Coronary artery (tissue), 2 donors: ENCODE results near the gene CYP4F22.

ENCODE experiments used
- DNase-seq: peaks from one replicate; pipeline ENCODE4 v3.0.0-alpha.2; 2017; ENCODE audit warnings: low spot score
- H3K27ac ChIP-seq, 2 donors: fragments of 200-600 bp; sonication (generic); one replicate each; pipeline ENCODE4 v1.5.1; 2016 to 2019
- H3K4me3 ChIP-seq: fragments of 200-600 bp; sonication (generic); 2 replicates; pipeline ENCODE4 v1.5.1; 2016; ENCODE audit warnings: mild to moderate bottlenecking, moderate library complexity
- CTCF ChIP-seq: fragments of 200-600 bp; sonication (generic); IDR thresholded peaks from one replicate; pipeline ENCODE4 v1.5.1; 2019; ENCODE audit warnings: antibody characterized with exemption

CYP4F22 gene

GRCh38 chr19:15577184-15577771, 69.0 kb downstream of the CYP4F22 start:
- DNase-seq: no peak
- no peak overlapping the region for H3K27ac ChIP-seq
- H3K4me3 ChIP-seq: no peak overlapping the region
- no peak for TF ChIP-seq CTCF

GRCh38 chr19:15583346-15583745, 75.0 kb downstream of the CYP4F22 start:
- Histone ChIP-seq H3K4me3 (no peak overlapping the region), H3K27ac (no peak overlapping the region)
- peak; percentile 50 for DNase-seq
- TF ChIP-seq CTCF: no peak

- peak; percentile 38 for DNase-seq
- peak overlapping the region; percentile 53 for H3K4me3 ChIP-seq
- TF ChIP-seq CTCF: no peak
Observed at GRCh38 chr19:15584095-15584494, 75.8 kb downstream of the CYP4F22 start.

GRCh38 chr19:15584541-15585115, 76.3 kb downstream of the CYP4F22 start:
- peak overlapping the region; percentile 53 for H3K4me3 ChIP-seq
- peak; percentile 90 for TF ChIP-seq CTCF
- no peak overlapping the region for H3K27ac ChIP-seq
- DNase-seq: peak; percentile 72

More at GRCh38 chr19:15584095-15584494, 75.8 kb downstream of the CYP4F22 start:
- H3K27ac ChIP-seq: no peak overlapping the region

GRCh38 chr19:15587663-15588062, 79.3 kb downstream of the CYP4F22 start:
- Histone ChIP-seq H3K27ac (no peak overlapping the region), H3K4me3 (no peak overlapping the region)
- TF ChIP-seq CTCF: no peak
- DNase-seq: peak; percentile 40

GRCh38 chr19:15588265-15588664, 79.9 kb downstream of the CYP4F22 start:
- Histone ChIP-seq H3K27ac (no peak overlapping the region), H3K4me3 (no peak overlapping the region)
- TF ChIP-seq CTCF: no peak
- no peak for DNase-seq
